G401.6 (cell line): ENCODE results near the gene DHRS13.

Experiments used
- FAIRE-seq: peaks from 2 replicates; lab custom pipeline; 2012; peaks lifted over from hg19 to GRCh38; lab: Jason Lieb, UNC

The DHRS13 gene

DNA sequence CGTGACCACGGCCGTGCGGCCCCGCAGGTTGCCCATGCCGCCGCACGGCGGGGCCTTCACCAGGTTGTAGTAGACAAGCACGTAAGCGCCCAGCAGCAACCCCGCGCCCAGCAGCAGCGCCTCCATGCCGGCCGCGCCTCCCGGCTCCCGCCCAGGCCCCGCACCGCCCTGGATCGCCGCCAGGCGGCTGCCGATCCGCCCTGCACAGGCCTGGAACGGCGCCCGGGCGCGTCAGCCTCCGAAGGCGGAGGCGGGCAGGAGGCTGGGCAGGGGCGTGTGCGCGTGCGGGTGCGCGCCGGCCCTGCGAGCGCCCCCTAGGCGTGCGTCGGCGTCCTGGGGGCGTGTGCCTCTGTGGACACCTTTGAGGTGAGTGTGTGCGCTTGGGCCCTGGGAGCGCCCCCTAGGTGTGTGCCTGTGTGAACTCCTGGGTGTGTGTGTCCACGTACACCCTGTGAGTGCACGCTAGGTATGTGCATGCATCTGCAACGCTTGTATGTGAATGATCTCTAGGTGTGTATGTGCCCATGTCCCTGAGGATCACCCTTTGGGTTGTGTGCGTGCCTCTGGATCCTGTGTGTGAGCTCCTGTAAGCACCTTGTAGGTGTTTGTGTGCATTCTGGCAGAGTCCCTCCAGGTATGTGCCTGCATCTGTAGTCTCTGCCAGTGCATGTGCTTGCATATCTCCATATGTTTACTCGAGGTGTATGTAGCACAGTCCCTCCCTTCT is at the start of gene DHRS13:
Gene DHRS13 (minus strand): TSS at position 261 of the 727 bp plus-strand sequence. CDS start 135 bp downstream, at position 126.
- no peak for FAIRE-seq

DNA sequence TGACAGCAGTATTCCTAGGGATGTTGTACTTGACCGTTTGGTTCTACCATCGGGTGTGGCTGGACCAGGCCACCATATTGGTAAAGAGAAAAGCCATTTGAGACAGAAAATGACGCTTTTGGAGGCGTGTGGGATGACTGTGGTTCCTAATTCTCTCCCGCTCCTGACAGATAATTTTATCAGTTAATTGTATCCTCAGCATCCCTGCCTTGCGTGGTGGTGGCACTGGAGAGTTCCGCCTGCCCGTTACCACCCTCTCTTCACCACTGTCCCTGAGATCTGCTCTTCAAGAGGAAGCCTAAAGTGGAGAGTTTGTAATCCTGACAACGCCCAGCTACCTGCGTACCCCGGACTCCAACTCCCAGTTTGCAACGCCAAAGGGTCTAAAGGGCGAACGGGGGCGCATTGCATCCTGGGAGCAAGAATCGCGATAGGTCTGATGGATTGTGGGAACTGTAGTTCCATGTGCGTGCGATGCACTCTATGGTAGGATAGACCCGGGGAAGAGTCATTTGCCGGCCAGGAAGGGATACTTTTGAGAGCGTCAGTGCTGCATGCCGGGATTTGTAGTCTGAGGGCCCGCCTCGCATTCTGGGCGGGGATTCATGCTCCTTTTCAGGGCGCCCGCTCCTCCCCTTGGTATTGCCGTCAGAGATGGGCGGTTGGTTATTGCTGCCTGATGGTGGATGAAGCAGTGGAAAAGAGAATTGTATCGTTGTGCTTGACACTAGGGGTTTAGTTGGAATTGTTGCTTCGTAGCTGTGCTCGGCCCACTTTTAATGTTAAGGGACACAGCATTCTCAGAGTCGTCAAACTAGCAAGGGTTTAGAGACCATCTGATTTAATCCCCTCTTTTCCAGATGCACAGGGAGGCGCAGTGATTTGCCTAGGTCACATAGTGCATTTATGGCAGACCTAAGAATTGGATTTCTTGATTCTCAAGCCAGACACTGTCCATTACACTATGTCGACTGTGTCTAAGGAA is 49.4 kb upstream of the DHRS13 start:
- peak; percentile 99 for FAIRE-seq

GRCh38 chr17:28951428-28951990 is 48.6 kb upstream of the DHRS13 start, which contains the start of gene PHF12:
Gene PHF12 (minus strand): TSS chr17:28951518. CDS start chr17:28950960, 558 bp downstream.
- peak; percentile 95 for FAIRE-seq

- no peak for FAIRE-seq
Measured at GRCh38 chr17:28950752-28951427, 48.0 kb upstream of the DHRS13 start.

- no peak for FAIRE-seq
Measured at GRCh38 chr17:28950017-28950751, 47.3 kb upstream of the DHRS13 start.

DNA sequence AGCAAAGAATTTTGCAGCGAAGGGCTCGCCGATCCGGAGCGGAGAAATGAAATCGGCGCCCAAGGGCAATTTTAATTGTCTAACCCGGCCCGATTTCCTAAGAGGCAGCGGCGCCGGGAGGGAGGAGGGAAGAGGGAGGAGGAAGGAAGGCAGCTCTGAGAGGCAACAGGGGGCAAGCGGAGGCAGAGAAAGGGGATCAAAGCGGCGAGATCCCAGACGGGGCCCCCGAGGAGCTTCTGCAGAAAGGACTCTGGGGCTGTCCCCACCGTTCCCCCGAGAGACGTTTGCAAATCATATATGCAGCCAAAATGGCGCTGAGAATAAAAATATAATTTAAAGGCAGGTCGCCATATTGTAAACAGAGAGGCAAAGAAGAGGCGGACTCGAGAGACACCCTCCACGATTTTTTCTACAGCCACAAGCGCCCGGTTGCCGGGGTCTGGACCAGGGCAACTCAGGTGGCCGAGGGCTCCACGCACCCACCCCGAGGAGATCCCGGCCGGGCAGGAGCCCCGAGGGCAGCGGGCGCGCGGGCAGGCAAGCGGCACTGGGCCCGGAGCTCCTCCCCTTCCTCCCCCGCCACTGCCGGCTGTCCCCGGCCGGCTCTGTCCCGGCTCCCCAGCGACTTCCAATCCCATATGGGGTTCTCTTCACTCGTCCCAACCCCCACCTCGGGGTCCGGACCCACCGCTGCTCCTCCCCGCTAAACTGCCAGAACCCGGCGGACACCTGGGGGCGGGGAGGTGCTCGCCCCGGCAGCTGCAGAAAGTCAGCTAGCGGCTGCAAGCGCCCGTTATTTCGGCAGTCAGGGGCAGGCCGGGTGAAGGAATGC is 46.5 kb upstream of the DHRS13 start:
- FAIRE-seq, result no peak

DNA sequence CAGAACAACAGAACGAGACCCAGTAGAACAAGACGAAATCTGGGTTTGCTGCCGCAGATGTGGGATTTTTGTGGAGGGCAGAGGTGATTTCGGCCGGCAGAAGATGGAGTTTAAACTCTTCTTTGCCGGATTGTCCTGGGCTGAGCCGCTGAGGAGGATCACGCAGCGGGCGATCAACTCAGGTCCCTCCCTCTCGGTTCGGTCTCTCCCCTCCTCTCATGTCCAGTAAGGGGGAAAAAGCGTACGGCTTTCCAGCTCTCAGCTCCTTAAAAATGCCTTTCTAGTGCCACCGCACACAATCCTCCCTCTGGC is 46.0 kb upstream of the DHRS13 start:
- FAIRE-seq, result no peak

DNA sequence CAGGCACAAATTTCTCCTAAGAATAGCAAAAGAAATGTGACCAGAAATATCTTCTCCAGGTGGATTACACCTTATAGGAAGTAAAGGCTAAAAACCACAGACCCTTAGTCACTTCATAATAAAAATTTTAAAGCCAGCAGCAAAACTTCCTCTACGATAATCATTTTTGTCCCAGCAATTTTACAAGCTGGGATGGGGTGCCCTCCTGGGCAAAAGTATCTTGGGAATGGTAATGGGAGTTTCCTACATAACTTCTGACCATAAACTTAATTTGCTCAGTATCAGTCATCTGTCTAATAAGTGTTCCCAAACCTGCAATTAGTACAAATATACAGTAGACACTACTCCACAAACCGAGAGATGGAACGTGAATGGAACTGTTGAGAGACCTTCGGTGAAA is 45.5 kb upstream of the DHRS13 start:
- no peak for FAIRE-seq

DNA sequence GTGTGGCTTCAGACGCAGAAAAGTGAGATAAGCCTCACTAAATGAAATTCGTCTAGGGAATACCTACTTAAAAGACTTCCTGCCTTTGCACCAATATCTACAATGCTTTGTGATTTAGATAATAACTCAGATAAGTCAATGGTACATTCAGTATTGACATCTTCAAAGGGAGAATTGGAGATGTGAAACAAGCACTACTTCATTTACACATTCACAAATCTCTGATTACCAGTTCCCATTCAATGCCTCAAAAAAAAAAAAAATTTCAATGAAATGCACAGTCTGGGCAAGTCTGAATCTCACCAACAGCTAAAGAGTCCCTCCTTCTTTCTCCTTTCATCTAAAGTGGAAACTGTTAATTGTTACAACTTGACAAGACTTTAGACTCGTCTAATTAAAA is 44.8 kb upstream of the DHRS13 start:
- no peak for FAIRE-seq

GRCh38 chr17:28946239-28946638 is 43.4 kb upstream of the DHRS13 start:
- no peak for FAIRE-seq

- FAIRE-seq, result no peak
Measured at GRCh38 chr17:28944862-28945741, 42.2 kb upstream of the DHRS13 start.

GRCh38 chr17:28944343-28944742 is 41.5 kb upstream of the DHRS13 start:
- FAIRE-seq, result no peak

DNA sequence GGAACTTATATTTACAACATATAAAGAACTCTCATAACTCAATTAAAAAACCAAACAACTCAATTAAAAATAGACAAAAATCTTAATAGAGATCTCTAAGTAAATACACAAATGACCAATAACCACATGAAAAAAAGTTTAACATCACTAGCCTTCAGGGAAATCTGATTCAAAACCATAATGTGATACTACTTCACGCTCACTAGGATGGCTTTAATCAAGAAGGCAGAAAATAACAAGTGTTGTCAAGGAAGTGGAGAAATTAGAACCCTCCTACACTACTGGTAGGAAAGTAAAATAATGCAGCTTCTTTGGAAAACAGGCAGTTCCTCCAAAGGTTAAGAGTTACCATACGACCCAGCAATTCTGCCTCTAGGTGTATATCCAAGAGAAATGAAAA is 40.0 kb upstream of the DHRS13 start:
- FAIRE-seq, result no peak

DNA sequence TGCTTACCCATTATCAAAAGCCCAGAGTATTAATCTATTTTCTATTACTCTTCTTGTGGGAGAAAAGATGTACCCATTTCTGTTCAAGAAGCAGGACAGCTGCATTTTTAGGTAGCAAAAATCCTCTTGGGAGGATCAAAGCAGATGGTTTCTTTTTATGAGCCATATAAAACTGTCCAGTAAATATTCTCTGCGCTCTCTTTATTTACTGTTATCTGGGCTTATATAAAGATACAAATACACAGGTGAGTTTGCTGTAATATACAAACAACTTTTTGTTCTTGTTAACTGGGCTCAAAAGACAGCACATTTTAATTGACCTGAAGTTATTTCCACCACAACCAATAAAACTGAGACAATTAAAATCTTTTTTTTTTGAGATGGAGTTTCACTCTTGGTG is 38.4 kb upstream of the DHRS13 start:
- FAIRE-seq, result no peak

GRCh38 chr17:28940675-28941074 is 37.8 kb upstream of the DHRS13 start:
- FAIRE-seq, result no peak

DNA sequence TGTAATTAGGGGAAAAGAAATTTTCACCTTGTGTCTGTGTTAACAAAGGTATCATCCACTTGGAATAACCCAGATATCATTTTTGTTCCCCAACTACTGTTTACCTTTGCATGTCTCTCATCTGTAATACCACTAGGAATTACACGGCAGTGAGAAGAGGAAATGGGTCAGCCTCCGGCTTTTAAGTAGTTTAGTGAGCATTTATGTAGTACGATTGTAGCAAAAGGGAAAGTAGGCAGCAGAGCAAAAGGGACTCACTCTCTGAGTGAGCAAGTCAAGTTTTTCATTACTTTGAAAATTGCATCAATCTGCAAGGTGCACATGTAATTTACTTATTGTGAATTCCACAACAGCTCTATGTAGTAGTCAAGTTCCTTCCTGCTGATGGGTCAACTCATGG is 37.3 kb upstream of the DHRS13 start:
- no peak for FAIRE-seq

DNA sequence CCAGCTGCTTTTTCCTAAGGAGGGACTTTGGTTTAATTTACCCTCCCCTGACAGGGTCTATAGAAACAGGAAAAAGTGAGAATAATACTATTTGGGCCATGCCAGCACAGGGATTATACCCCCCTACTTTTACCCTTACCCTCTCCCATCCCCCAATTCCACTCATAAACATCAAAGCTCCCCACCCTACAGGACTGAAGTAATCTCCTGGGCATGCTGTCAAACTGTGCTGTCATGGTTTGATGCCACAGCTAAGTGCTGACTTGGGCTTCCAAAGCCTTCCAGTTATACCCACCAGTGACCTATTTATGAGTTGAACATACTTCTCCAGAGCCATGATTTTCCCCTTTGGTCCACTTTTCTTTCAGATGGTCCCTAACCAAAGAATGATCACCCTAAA is 35.7 kb upstream of the DHRS13 start:
- no peak for FAIRE-seq

GRCh38 chr17:28937044-28937729 is 34.3 kb upstream of the DHRS13 start:
- FAIRE-seq, result no peak
